Erythroblast (primary cell): ENCODE data around the gene SLC6A2.

Experiments
- GATA1 ChIP-seq: IDR thresholded peaks from 2 replicates; pipeline ENCODE4 v1.6.1; 2011; ENCODE audit warnings: low read depth, mild to moderate bottlenecking, control low read depth, low read length, moderate library complexity
- POLR2A ChIP-seq: IDR thresholded peaks from 2 replicates; pipeline ENCODE4 v1.6.1; 2011; ENCODE audit warnings: mild to moderate bottlenecking, low read length

GRCh38 chr16:55737966-55738365, 82.2 kb downstream of the SLC6A2 start:
- TF ChIP-seq POLR2A (no peak), GATA1 (no peak)
